Activated CD4-positive, alpha-beta T cell treated with anti-CD3 and anti-CD28 coated beads, Interleukin-2, amount 50 U/mL, for 24 hours (primary cell): Measurements from ENCODE around the gene SLC12A4.
"Not testable (repeated sequence)": the region's sequence is repeated elsewhere in the genome, so short reads cannot be mapped to it uniquely, and the experiment has no call there.

Experiments used
- DNase-seq, 2 donors: peaks; one replicate each; pipeline ENCODE4 v3.0.0-alpha.2; 2020; ENCODE audit warnings: low read depth in 1 of 2, low spot score in 1 of 2

SLC12A4 gene

GRCh38 chr16:67988675-67989074 is 20.2 kb upstream of the SLC12A4 start:
- DNase-seq: no peak

DNA sequence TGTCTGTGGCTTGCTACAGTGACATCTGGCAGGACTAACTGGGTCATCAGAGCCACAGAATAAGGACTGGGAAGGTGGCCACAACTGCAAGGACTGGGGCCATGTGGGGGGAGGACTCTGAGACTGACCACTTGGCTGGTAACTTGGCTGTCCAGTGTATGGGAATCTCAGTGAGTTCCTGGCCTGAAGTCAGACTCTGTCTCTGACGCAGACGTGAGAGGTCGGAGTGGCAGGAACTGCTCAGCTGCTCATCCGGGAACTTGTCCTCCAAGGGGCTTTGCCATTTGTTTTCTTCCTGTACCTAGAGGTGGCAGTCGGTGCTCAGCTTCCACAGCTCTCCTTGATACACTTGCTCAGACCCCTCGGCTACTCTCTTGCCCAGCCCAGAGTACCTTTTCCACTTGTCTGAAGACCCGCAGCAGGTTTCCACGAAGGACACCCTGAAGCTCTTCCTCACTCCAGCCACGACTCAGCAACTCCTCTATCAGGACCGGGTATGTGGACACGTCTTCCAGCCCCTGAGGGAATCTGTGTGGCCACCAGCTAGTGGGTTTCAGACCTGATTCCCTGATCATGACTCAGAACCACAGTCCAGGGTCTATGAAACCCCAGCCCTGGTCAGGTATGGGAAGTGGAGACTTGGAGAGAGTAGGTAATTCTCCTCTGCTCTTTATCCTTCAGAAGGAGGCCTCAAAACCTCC is 19.2 kb upstream of the SLC12A4 start:
- DNase-seq: no peak

GRCh38 chr16:67986949-67987348 is 18.5 kb upstream of the SLC12A4 start:
- no peak for DNase-seq

GRCh38 chr16:67982011-67982696 is 13.7 kb upstream of the SLC12A4 start:
- no peak for DNase-seq

DNA sequence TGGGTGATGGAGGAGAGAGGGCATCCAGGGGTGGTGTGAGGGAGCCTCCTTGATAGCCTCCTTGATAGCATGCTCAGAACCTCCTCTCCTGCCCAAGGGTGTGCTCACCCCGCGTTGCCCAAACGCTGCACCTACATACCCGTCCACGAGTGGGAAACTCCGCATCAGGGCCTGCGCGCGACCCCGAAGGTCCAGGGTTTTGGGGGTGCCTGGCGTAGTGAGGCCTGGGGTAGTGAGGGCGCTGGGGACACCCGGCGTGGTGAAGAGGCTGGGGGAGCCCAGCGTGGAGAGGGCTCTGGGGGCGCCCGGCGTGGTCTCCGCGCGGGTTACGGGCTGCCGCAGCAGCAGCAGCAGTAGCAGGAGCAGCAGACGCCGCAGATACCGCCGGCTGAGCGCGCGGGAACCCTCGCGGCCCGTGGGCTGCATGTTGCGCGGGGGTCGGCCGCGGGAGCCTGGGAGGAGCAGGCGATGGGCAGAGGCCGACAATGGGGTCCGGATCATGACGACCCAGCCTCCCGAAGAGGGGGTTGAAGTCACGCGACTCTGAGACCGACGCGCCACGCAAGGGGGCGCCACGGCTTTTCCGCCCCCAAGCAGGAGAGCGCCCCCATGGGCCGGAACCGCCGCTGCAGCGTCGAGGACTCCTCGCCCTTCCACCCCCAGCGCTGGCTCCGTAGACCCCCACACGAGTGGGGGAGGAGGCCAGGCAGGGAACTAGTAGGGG is 11.7 kb upstream of the SLC12A4 start, which contains the start of gene DPEP3:
Gene DPEP3 (minus strand): TSS at position 545 of the 724 bp plus-strand sequence. CDS start 119 bp downstream, at position 426.
- DNase-seq: no peak

DNA sequence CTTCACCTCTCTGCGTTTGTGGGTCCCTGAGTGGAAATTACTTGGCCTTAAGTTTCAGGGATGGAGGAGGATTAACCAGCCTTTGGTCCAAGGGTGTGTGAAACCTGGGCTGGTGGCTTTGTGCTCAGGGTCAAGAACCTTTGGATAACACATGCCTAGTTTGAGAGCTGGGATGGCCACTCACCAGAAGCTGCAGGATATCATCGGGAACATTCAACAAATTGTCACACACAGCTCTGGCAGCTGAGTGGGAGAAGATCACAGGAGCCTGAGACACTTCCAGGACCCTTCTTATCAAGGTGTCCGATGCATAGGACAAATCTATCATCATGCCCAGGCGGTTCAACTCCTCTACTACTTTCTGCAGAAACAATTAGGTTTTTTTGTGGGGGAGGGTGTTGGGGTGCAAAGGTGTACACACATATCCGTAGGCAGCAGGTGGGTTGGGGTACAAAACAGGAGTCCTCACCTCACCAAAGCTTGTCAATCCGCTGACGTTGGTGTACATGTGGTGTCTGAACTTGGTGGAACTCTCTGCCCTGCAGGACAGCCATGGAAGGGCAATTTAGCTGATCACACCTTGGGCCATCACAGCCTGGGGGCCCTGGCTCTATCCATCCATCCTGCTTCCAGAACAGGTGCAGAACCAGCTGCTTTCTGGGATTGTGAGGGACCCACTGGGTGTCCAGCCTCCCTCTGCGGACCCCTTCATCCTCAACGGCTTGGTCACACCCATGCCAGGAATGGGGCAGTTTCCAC is 9.2 kb upstream of the SLC12A4 start:
- DNase-seq: no peak

GRCh38 chr16:67977005-67977404 is 8.6 kb upstream of the SLC12A4 start:
- no peak for DNase-seq

DNA sequence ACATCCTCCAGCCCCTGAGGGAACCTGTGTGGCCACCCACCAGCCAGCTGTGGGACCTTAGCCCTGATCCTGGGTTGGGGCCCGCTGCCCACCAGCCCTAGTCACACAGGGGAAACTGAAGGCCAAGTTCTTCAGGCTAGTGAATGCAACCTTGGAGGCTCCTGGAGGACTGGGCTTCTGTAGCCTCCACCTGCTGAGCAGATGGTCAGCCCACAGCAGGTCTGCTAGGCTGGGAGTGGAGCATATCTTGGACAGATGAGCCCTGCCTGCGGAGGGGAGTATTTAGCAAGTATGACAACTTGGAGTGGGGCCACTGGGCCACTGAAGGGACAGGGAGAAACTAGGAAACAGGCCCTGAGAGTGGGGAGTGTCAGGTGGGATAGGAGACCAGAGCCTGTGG is 7.8 kb upstream of the SLC12A4 start:
- DNase-seq: no peak

DNA sequence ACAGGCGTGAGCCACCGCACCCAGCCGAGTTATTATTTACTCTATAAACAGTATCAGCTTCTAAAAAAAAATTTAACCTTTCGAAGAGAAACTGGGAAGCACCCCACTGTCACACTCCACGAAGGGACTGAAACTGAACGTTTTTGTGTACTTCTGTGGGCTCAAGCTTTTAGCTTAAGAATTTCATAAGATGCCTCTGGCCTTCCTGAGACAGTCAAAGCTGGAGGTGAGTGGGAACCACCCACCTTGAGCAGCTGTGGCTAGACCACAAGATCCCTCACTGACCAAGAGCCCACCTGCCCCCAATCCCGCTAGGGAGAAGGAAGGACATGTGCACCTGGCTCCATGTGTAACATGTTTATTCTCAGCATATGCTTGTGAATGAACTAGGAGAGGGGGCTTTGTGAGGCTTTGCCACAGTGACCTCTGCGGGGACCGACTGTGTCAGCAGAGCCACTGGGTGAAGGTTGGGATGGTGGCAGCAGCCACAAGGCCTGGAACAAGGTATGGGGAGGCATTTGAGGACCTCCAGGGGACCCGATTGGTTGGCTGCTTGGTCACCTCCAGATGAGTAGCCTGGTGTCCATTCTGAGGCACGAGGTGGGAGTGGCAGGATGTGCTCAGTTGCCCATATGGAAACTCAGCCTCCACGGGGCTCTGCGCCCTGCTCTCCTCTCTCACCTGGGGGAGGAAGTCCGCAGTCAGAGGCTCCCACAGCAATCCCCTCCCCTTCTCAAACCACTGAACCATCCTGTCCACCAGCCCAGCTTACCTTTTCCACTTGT is 7.1 kb upstream of the SLC12A4 start:
- DNase-seq: no peak

DNA sequence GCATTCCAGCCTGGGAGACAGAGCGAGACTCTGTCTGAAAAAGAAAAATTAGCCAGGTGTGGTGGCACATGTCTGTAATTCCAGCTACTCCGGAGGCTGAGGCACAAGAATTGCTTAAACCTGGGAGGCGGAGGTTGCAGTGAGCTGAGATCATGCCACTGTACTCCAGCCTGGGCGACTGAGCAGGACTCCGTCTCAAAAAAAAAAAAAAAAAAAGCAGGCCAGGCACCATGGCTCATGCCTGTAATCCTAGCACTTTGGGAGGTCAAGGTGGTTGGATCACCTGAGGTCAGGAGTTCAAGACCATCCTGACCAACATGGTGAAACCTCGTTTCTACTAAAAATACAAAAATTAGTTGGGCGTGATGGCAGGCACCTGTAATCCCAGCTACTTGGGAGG is 3.8 kb upstream of the SLC12A4 start:
- DNase-seq: not testable (repeated sequence)

- DNase-seq: no peak
These were observed 2.7 kb upstream of the SLC12A4 start for GRCh38 chr16:67971111-67971510.

DNA sequence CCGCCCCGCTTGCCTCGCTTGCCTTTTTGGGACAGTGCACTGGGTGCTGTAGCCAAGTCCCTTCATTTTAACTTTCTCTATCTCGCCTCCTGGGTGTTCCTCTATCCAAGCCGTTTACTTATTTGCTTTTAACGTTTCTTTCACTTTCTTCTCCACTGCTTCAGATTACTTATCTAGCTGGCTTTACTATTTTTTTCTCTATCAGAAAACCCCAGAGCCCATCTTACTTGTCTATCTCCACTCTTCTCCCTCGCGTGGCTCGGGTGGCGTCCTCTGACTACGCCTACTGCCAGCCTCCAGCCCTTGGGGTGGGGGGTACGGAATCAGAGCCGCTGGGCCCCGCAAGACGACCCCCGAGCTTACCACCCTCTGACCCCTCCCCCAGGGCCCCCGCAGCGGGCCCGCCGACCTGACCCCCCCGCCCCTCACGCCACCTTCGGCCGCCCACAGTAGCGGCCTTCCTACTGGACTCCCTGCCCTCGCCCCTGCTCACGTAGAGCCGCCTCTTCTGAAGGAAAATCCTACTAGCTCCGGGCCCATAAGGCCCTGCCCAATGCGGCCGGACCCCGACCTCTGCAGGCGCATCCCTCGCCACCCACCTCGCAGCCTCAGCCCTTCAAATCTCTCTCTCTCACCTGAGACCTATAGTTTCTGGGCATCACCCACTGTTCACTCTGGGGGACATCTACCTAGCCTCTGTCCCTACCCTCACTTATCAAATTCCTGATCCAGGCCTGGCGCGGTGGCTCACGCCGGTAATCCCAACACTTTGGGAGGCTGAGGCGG is 1.0 kb upstream of the SLC12A4 start:
- DNase-seq: no peak

DNA sequence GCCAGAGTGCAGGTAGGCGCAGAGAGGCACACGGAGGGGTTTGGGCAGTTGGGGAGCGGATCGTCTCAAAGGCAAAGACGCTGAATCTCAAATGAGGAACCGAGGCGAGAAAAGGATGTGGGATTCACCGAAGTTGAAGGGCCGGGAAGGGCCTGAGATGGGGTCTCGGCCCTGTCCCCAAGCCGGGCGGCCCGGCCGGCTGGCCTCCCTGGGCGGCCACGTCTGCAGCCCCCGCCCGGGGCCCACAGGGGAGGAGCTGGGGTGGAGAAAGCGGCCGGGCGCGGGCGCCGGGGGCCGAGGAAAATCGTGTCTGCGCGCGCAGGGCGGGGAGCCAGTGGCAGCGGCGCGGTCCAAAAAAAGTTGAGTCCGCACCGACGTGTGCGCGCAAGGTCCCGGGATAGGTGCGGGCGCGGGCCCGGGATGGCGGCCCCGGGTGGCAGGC is 458 bp downstream of the SLC12A4 start:
- DNase-seq: no peak

DNA sequence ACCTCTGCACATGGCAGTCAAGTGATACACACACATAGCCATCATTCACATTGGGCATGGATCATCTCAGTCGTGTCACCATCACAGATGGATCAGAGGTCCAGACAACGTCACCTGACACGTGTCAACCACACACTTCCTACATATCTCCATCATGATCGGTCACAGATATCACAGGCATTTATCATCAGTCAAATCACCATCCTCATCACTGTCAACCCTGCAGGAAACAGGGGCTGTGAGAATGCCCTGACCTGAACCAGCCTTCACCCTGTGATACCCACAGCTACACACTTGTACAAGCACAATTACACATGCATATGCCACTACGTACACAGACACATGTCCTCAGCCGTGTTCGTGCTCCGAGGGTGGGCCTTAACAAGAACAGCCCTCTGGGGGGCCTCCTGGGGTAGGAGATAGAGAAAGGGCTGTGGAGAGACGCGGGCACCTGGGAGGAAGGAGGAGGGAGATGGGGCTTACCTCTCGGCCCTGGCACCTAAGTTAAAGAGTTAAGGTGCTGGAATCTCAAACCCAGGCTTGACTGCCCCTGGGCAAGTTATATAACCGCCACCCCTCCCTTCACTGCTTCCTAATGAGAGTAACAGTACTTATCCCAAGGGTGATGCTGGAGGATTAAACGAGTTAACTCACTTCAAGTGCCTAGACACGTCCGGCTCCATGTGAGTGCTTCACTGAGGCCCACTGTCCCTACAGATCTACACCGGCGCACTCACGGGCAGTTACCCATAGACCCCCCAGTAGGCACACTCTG is 1.1 kb downstream of the SLC12A4 start:
- no peak for DNase-seq

- DNase-seq: no peak
These were observed 1.8 kb downstream of the SLC12A4 start for GRCh38 chr16:67966549-67967182.

DNA sequence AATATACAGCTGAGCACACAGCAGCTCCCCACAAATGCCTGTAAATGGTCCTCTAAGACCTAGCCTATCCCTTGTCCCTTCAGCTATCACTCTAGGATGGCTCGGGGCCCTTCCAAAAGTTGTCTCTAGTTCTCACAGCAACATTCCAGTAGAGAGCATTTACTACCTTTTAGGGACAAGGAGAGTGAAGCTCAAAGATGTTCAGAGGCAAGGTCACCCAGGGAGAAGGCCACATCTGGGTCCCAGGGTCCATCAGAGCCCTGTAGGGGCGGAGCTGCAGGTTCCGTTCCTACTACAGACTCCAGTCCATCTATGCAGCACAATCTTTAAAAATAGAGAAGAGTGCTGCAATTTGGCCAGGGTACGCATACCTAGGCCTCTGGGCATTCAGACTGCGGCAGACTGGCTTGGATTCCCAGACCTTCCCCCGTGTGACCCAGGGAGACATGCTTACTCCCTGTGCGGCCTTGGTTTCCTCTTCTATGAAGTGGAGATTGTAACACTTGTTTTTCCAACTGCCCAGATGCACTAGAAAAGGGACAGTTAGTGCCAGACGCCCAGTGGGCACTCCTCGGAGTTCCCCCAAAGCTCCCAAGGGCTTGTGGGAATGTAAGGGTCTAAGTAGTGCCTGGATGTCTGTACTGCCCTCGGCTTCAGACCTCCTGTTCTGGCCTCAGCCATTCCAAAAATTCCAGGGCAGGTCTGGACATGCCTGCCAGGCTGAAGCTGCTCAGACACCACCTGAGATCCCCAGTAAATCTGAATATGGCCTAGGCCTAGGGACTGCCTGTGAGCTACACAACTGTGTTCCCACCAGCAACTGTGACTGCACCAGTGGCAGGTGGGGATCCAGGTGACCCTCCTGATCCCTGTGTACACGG is 2.5 kb downstream of the SLC12A4 start:
- no peak for DNase-seq

GRCh38 chr16:67964477-67965131 is 3.8 kb downstream of the SLC12A4 start:
- no peak for DNase-seq
